Measurements from ENCODE around the gene IMMP2L. TPM values are rescaled to one million over a fixed set of nuclear protein-coding genes. Genes with fewer than 3 reads are reported as not detected.

The IMMP2L gene
- total RNA-seq, 6 experiments from 2014 or later, result 14.2 to 25.3 (median 19.7) TPM

DNA sequence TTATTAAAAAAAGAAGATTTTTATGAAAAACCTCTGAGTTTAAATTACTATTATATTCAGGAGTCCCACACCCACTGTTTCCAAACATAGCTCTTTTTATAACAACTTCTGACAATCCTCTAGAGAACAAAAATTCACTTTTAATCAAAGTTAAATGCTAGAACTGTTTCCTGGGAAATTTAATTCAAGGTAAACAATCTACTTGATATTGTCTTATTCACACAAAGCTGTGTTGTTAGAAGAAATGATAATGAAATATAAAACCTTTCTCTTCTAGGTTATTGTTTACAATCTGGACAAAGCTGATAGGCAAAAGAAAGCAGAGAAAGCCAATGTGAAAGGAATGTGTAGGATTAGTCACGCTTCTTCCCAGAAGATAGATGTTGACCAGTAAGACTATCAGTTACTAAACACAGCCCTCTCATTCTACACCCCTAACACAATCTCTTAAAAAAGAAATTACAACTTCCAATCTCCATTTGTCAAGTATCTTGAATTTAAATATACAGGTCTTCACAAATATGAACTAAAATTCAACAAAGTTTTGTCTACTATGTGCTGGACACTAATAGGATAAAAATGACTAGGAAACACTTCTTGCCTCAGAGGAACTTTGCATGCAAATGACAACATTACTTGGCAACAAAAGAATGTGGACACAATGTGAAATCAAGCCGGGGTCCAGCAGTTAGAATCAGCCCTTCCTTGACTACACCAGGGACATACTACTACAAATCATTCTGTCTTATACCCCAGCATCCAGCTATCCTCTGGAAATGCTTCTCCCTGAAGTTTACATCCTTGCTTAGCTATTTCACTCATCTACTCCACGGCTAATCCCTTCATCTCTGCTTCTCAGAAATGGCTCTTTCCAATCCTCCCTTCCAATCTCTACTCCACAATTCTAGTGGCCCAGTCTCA is 123.7 kb downstream of the IMMP2L start:
- no peak for ATAC-seq
- Histone ChIP-seq H3K4me1 (no peaks in the 10 kb centered on the region), H3K36me3 (no peaks in the 10 kb centered on the region), H3K27me3 (no peaks in the 10 kb centered on the region), H3K9me3 (no peaks in the 10 kb centered on the region), H3K4me3 (no peak overlapping the region), H3K27ac (no peak overlapping the region)
- WGBS (ENCODE audit: insufficient coverage, low coverage, low lambda C conversion rate, missing lambda C conversion rate), result 72% methylated on average over 3 of the region's 3 CpGs
- intact Hi-C loops (cut with DNase I), result no loop called here
- TF ChIP-seq POLR2A (IDR thresholded peaks at IDR 0.05), result no peak
- TF ChIP-seq, protein P1, sequence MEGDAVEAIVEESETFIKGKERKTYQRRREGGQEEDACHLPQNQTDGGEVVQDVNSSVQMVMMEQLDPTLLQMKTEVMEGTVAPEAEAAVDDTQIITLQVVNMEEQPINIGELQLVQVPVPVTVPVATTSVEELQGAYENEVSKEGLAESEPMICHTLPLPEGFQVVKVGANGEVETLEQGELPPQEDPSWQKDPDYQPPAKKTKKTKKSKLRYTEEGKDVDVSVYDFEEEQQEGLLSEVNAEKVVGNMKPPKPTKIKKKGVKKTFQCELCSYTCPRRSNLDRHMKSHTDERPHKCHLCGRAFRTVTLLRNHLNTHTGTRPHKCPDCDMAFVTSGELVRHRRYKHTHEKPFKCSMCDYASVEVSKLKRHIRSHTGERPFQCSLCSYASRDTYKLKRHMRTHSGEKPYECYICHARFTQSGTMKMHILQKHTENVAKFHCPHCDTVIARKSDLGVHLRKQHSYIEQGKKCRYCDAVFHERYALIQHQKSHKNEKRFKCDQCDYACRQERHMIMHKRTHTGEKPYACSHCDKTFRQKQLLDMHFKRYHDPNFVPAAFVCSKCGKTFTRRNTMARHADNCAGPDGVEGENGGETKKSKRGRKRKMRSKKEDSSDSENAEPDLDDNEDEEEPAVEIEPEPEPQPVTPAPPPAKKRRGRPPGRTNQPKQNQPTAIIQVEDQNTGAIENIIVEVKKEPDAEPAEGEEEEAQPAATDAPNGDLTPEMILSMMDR (IDR thresholded peaks at IDR 0.05), result no peak
- DNase-seq, result no peak

DNA sequence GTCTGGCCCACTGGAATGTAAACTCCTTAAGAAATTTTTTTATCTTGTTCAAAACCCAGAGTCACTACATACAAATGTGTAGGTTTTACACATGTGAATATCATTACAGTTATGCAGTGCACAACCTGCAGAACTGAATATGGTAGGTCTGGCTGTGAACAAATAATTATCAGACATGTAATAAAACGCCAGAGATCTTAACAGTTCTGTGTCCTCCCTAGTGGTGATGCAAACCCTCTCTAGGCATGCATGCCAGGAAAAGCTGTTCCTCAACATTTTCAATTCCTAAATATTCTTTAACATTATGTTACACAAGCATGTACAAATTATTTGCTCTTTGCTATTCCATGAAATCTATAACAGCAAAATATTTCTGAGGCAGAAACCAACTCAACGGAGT is 124.6 kb downstream of the IMMP2L start:
- Histone ChIP-seq H3K9me3 (no peaks in the 10 kb centered on the region), H3K4me1 (no peaks in the 10 kb centered on the region), H3K27me3 (no peaks in the 10 kb centered on the region), H3K36me3 (no peaks in the 10 kb centered on the region), H3K27ac (no peak overlapping the region), H3K4me3 (no peak overlapping the region)
- intact Hi-C loops (cut with DNase I), result no loop called here
- DNase-seq (no peak), ATAC-seq (no peak)
- TF ChIP-seq, protein P1 (IDR thresholded peaks at IDR 0.05), result no peak
- no peak for TF ChIP-seq POLR2A (IDR thresholded peaks at IDR 0.05)
- 90% methylated on average over 2 of the region's 2 CpGs for WGBS (ENCODE audit: insufficient coverage, low coverage, low lambda C conversion rate, missing lambda C conversion rate)

DNA sequence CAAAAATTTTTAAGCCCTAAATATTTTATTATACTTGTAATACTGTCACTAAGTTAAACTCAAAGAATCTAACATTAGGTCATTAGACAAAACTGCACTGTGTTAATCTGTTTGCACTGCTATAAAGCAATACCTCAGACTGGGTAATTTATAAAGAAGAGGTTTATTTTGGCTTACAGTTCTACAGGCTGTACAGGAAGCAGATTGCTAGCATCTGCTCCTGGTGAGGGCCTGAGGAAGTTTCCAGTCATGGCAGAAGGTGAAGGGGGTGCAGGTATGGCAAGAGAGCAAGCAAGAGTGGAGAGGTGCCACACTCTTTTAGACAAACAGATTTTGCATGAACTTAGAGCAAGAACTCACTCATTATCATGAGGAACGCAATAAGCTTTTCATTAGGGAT is 125.7 kb downstream of the IMMP2L start:
- Histone ChIP-seq H3K4me3 (no peak overlapping the region), H3K9me3 (no peaks in the 10 kb centered on the region), H3K36me3 (no peaks in the 10 kb centered on the region), H3K27ac (no peak overlapping the region), H3K27me3 (no peaks in the 10 kb centered on the region), H3K4me1 (no peaks in the 10 kb centered on the region)
- TF ChIP-seq POLR2A (IDR thresholded peaks at IDR 0.05), result no peak
- TF ChIP-seq, protein P1 (IDR thresholded peaks at IDR 0.05), result no peak
- no peak for ATAC-seq
- intact Hi-C loops (cut with DNase I), result no loop called here
- WGBS (ENCODE audit: insufficient coverage, low coverage, low lambda C conversion rate, missing lambda C conversion rate), result 57% methylated on average over 1 of the region's 1 CpG
- DNase-seq, result no peak

DNA sequence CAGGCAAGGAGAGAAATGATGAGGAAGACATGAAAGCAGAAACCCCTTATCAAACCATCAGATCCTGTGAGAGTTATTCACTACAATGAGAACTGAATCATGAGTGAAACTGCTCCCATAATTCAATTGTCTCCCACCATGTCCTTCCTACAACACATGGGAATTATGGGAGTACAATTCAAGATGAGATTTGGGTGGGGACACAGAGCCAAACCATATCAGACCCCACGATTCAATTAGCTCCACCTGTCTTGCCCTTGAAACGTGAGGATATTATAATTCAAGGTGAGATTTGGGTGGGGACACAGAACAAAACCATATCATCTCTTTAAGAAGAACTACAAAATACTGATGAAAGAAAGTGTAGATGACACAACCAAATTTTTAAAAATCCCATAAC is 128.9 kb downstream of the IMMP2L start:
- Histone ChIP-seq H3K36me3 (no peaks in the 10 kb centered on the region), H3K4me1 (no peaks in the 10 kb centered on the region), H3K4me3 (no peak overlapping the region), H3K9me3 (no peaks in the 10 kb centered on the region), H3K27ac (no peak overlapping the region), H3K27me3 (no peaks in the 10 kb centered on the region)
- no peak for ATAC-seq
- TF ChIP-seq, protein P1 (IDR thresholded peaks at IDR 0.05), result no peak
- no peak for TF ChIP-seq POLR2A (IDR thresholded peaks at IDR 0.05)
- intact Hi-C loops (cut with DNase I), result no loop called here
- no peak for DNase-seq
- 88% methylated on average over 2 of the region's 2 CpGs for WGBS (ENCODE audit: insufficient coverage, low coverage, low lambda C conversion rate, missing lambda C conversion rate)

All from right lobe of liver (tissue), 6 donors.